DMS 273 treated with DMSO at 0.1 percent for 48 hours (cell line): ENCODE measurements around the gene NUP205.

ENCODE experiments used
- DNase-seq: peaks from one replicate; lab custom pipeline; 2025; lab: John Stamatoyannopoulos, UW

The NUP205 gene

GRCh38 chr7:135539629-135540028 is 18.1 kb upstream of the NUP205 start:
- no peak for DNase-seq

- DNase-seq = no peak
Observed at GRCh38 chr7:135541029-135541428, 16.7 kb upstream of the NUP205 start.

GRCh38 chr7:135550196-135550595 is 7.5 kb upstream of the NUP205 start:
- no peak for DNase-seq

- DNase-seq = no peak
Observed at GRCh38 chr7:135552148-135552547, 5.6 kb upstream of the NUP205 start.

- no peak for DNase-seq
Observed at GRCh38 chr7:135553346-135553745, 4.4 kb upstream of the NUP205 start.

- peak; percentile 68 for DNase-seq
Observed at GRCh38 chr7:135558337-135558767, 635 bp downstream of the NUP205 start.

- DNase-seq = no peak
Observed at GRCh38 chr7:135558881-135559280, 1.2 kb downstream of the NUP205 start.

- DNase-seq = no peak
Observed at GRCh38 chr7:135560631-135561030, 2.9 kb downstream of the NUP205 start.

- DNase-seq = no peak
Observed at GRCh38 chr7:135562720-135563119, 5.0 kb downstream of the NUP205 start.

GRCh38 chr7:135571834-135572233 is 14.1 kb downstream of the NUP205 start:
- no peak for DNase-seq

GRCh38 chr7:135573541-135573940 is 15.8 kb downstream of the NUP205 start:
- no peak for DNase-seq

- no peak for DNase-seq
Observed at GRCh38 chr7:135575296-135575695, 17.6 kb downstream of the NUP205 start.

- no peak for DNase-seq
Observed at GRCh38 chr7:135578569-135578968, 20.9 kb downstream of the NUP205 start.

- DNase-seq = no peak
Observed at GRCh38 chr7:135584362-135585353, 26.9 kb downstream of the NUP205 start.

- DNase-seq = no peak
Observed at GRCh38 chr7:135597181-135597925, 39.6 kb downstream of the NUP205 start.

- DNase-seq = no peak
Observed at GRCh38 chr7:135597926-135598305, 40.2 kb downstream of the NUP205 start.

- no peak for DNase-seq
Observed at GRCh38 chr7:135599471-135599870, 41.8 kb downstream of the NUP205 start.

GRCh38 chr7:135600226-135600625 is 42.5 kb downstream of the NUP205 start:
- DNase-seq = no peak

GRCh38 chr7:135601182-135601581 is 43.5 kb downstream of the NUP205 start:
- no peak for DNase-seq

- DNase-seq = no peak
Observed at GRCh38 chr7:135602304-135602703, 44.6 kb downstream of the NUP205 start.

GRCh38 chr7:135616136-135616535 is 58.4 kb downstream of the NUP205 start:
- DNase-seq = no peak

- no peak for DNase-seq
Observed at GRCh38 chr7:135617781-135618180, 60.1 kb downstream of the NUP205 start.

GRCh38 chr7:135618510-135618909 is 60.8 kb downstream of the NUP205 start:
- no peak for DNase-seq
